HG03103 (cell line): ENCODE measurements around the gene TMTC2.

Source experiments
- ATAC-seq: cut with Tn5 transposase; IDR thresholded peaks from one replicate; pipeline ENCODE4 v1.9.1; 2021; ENCODE audit warnings: low read depth; ENCODE audit not compliant: unreplicated experiment

Gene TMTC2

DNA sequence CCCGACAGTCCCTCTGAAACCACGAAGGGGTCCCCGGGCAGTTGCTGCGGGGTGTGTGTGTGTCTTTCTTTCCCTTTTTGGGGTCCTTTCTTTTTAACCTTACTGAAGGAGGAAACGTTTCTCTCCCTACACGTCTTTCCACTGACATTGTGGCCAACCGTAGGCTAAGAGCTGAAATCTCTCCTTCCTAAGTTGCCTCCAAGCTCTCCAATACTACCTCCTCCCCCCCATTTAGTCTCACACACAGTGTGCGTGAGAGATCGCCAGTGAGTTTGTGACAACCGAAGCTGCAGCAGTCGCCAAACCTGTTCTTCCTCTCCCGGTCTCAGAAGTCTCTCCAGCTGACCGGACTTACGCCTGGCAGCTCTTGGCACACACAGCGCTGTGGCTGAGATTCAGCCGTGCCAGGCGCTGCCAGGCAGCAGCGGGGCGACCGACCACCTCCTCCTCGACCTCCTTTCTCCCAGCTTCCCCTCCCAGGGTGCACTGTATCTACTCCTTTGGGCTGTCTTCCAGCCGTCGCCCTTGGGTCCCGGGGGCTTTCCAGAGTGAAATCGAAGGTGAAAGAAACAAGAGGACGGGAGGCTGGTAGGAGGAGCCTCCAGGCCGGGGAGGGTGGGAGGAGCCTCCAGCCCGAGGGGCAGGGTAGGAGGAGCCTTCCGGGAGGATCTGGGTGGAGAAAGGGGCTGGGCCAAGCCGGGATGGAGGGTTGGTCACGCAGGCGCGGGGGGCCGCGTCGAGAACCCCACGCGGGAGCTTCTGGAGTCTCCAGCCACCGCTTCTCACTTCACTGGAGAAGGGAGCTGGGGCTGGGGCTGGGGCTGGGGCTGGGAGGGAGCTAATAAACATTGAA is at the start of gene TMTC2:
TSS of gene TMTC2 (plus strand) at position 739 of the 853 bp plus-strand sequence.
- peak; percentile 76 for ATAC-seq

DNA sequence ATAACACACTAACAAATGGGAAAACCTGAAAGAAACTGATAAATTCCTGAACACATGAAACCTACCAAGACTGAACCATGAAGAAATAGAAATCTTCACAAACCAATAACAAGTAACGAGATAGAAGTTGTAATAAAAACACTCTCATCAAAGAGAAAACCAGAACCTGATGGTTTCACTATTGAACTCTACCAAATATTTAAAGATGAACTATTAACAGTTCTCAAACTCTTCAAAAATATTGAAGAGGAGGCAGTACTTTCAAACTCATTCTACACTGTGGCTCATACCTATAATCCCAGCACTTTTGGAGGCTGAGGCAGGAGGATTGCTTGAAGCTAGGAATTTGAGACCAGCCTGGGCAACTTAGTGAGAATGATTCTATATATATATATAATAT is 48.4 kb upstream of the TMTC2 start:
- no peak for ATAC-seq

DNA sequence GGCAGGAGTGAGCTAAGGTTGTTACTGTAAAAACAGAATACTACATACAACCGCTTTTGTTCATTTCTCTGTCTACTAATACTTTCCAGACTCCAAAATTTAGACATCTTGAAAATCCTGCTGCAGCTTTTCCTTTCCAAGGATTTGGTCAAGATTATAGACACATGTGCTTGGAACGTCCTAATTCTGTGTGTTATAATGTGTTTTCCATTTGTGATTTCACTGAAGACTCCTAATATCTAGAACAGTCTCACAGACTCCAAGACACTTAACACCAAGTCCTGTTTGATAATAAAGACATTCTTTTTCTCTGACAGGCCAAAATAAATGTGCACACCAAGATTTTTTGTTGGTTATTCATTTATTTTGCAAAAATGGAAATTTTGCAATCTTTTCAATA is 41.8 kb upstream of the TMTC2 start:
- no peak for ATAC-seq

- no peak for ATAC-seq
Measured at GRCh38 chr12:82645414-82645813, 41.3 kb upstream of the TMTC2 start.

DNA sequence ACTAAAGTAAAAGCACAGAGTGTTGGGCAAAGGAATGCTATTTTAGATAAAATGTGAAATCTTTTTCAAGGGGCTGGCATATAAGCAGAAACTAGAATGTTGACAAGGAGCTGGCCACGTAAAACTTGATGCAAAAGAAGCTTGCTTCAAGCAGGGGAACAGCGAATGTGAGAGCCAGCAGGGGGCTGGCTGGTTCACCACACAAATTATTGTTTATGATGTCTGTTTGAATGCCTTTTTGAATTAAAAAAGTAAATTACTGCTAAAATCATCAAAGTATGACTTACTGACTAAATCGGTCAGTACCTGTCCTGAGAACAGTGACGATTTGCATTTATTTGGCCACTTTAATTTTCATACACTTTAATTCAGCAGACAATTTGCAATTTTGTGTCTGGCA is 38.9 kb upstream of the TMTC2 start:
- no peak for ATAC-seq

GRCh38 chr12:82648259-82648909 is 38.3 kb upstream of the TMTC2 start:
- ATAC-seq, result no peak

DNA sequence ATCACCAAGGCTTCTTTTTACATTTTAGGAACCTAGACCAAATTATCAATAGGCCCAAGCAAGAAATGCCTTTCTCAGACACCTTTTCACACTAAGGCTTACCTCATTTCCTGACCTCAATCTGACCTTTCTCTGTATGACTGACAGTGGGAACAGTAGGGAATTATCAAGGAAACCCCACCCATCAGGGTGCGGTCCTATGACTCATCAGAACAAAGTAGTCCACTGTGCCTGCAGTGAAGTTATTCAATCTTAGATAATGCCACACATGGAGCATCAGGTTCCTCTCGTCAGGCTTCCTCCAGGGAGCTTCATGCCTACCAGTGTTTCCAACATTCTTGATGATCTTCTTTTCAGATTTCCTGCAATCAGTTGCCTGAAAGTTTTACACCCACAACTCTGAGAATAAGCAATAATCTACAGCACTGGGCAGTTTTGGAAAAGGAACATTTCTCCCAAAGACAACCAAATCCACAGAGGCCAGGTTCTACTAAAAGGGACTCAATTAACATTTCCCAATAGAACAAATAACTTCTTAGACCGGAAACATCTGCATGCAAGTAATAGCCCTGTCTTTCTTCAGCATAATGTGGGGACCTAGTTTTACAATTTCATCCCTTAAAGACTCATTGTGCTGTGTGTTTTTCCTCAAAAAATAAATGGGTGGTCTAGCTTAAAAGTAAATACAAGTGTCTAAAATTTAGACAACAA is 35.9 kb upstream of the TMTC2 start:
- peak; percentile 93 for ATAC-seq

DNA sequence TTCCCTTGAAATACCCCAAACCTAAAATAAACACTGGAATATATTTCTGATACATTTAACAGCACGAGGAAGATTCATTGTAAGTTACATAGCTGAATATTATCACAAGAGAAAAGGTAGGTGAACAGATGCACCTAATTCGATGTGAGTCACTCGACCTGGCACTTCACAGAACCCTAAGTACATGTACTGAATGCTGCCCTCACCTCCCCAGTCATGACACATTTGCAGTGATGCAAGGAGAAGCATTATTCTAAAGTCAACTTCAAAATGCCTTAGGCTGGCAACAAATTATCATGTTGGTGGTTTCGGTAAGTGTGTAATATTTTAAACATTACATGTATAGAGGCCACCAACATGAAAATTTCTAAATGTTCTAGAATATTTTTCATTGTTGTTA is 35.2 kb upstream of the TMTC2 start:
- ATAC-seq, result no peak

- no peak for ATAC-seq
Measured at GRCh38 chr12:82652071-82652470, 34.6 kb upstream of the TMTC2 start.

GRCh38 chr12:82655751-82656150 is 31.0 kb upstream of the TMTC2 start:
- ATAC-seq, result no peak

- ATAC-seq, result no peak
Measured at GRCh38 chr12:82659343-82660207, 27.1 kb upstream of the TMTC2 start.

- ATAC-seq, result no peak
Measured at GRCh38 chr12:82660541-82661325, 26.0 kb upstream of the TMTC2 start.

- ATAC-seq, result no peak
Measured at GRCh38 chr12:82663893-82664292, 22.8 kb upstream of the TMTC2 start.

- ATAC-seq, result no peak
Measured at GRCh38 chr12:82665142-82665923, 21.4 kb upstream of the TMTC2 start.

DNA sequence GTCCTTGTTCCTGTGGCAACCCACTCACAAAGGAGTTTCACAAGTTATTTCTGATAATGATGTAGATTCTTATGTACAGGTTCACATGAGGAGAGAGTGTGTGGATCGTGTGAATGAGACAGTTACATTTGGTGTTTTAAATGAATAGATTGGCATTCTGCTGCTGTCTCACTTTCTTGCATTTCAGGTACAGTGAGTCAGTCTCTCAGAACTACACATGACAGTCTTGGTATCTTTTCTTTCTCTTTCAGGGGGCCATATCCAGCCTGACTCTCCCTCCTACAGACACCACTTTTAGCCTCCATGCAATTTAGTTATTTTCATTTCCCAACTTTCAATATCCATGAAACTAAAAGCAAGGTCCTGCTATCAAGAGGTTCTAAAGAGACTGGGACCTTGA is 19.9 kb upstream of the TMTC2 start:
- no peak for ATAC-seq

- ATAC-seq, result no peak
Measured at GRCh38 chr12:82671673-82672195, 15.0 kb upstream of the TMTC2 start.

- no peak for ATAC-seq
Measured at GRCh38 chr12:82672811-82673495, 13.8 kb upstream of the TMTC2 start.

GRCh38 chr12:82673698-82674097 is 13.0 kb upstream of the TMTC2 start:
- no peak for ATAC-seq
